T-helper 1 cell treated with Interleukin-12 subunit alpha and Interleukin-12 subunit beta and Interleukin-4 antibody, amounts not matched to agents 30 ng/mL and 1 ng/mL, for 36 hours (primary cell): Measurements from ENCODE around the gene FRMD4A. TPM values are rescaled to one million over a fixed set of nuclear protein-coding genes. Genes with fewer than 3 reads are reported as not detected.

Source experiments
- intact Hi-C: fragments of 100-400 bp; cut with micrococcal nuclease; formaldehyde crosslinking; loops from one replicate; pipeline ENCODE4 v1.15.1; 2024
- total RNA-seq: library from RNA; stranded (reverse); gene quantifications from 2 replicates; pipeline ENCODE4 v1.2.3, GENCODE V29; 2022

FRMD4A gene
- total RNA-seq, result 0.02 TPM in 1 of 2 replicates, not detected in the other

DNA sequence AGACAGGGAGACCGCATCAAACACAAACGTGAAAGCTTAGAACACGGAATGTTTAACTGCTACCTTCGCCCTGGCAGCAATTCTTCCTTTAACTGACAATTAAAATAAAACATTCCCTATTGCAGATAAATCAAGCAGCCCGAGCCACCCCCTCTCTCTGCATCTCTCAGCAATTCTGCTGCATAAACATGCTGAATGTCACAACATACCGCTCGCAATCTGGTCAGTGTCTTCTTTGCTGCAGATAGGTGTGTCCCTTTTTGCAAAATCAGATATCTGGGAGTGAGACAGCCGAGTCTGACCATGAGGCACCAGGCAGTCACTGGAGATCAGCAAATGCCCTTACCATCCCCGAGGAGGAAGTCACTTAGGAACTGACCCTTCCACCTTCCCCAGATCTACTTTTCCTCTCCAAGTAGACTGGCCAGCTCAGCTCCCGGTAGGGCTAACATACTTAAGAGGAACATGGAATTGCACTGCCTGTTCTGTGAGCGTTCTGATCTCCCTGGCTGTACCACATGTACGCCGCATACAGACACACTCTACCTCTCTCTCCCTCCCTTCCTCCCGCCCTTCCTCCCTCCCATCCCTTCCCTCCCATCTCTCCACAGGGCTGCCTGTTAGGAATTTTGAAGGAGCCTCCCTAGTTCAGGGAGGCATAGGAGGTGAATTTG is at the start of gene FRMD4A:
FRMD4A (minus strand) TSS at position 537 of the 674 bp plus-strand sequence.
- intact Hi-C loops, result no loop called here

DNA sequence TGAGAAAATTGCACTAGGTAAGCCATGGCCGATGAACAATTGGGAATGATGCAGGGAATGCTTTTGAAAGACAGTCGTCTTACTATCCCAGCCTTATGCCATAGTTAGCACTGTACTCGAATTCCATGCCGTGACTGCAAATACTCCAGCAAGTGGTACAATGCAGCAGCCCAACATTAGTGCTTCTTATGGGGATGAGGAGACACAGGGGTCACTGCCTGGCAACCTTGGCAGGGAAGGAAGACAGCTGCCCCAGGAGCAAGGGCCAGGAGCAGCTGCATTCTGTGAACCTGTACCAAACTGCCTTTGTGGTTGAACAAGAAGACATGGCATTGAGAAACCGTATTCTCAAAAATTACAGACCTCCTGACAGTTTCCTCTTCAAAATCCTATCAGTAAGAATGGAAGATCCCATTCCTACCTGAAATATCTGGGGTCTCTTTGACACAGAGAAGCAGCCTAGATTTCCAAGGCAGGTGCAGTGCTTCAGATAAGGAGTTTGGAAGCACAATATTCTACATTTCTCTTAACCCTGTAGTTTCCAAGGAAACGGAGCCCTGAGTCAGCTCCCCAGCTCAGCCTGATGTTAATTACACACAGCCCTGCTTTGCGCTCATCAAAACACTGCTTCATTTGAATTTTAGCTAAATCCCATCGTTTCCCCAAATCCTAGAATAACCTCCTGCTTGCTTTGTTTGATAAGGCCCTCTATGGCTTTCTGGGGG is 49.0 kb upstream of the FRMD4A start:
- intact Hi-C loops, result no loop called here

DNA sequence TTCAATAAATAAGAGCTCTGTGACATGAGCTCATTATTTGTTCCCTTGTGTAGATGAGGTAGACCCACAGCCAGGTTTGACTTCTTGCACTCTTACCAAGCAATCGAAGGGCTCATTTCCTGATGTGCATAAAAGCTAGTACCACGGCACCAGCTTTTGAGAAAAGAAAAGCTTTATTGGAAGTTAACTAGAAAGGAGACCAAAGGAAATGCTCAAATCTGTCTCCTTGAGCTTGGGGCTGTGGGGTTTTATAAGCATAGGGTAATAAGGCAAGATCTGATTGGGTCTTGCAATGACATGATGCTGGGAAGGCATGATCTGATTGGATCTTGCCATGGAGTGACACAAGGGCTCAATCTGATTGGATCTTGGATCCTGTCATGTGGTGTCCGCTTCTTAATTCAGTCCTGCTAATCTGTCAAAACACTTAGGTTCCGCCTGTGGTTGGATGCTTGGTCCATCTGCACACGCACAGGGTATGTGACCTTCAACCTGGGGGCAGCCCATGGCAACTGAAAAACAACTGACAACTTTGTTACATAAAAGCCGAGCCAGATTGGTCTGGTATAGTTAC is 47.8 kb upstream of the FRMD4A start:
- intact Hi-C loops, result no loop called here

DNA sequence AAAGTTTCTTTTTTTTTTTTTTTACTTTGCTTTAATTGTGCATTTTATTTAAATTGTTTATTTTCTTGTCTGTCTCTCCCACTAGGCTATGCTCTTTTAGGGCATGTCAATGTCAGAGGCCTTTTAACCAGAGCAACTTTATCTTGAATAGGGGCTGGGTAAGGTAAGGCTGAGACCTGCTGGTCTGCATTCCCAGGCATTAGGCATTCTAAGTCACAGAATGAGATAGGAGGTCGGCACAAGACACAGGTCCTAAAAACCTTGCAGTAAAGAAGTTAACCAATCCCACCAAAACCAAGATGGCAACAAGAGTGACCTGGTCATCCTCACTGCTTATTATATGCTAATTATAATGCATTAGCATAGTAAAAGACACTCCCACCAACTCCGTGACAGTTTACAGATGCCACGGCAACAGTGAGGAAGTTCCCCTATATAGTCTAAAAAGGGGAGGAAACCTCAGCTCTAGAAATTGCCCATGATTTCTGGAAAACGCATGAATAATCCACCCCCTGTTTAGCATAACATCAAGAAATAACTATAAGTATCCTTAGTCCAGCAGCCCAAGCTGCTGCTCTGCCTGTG is 47.0 kb upstream of the FRMD4A start:
- intact Hi-C loops, result no loop called here

- intact Hi-C loops, result no loop called here
These were observed 44.2 kb upstream of the FRMD4A start for GRCh38 chr10:14374745-14375445.

DNA sequence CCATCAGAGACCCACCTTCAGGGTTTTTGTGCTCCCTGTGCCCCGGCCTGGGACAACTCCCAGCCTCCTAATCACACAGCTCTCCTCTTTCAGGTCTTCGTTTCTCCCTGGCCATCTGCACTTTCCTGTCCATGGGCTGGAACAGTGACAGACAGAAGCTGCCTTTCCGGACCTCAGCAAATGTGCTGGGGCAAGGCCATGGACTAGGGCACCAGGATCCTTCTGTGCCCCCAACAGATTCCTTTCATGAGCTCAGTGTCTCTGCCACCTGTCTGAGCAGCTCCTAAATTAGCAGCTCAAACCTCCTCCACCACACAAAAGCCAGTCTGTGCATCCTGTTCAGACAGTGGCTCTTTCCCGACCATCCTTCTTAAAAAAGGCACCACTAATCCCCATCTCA is 41.9 kb upstream of the FRMD4A start:
- intact Hi-C loops, result no loop called here

GRCh38 chr10:14371581-14371980 is 40.9 kb upstream of the FRMD4A start:
- intact Hi-C loops, result no loop called here

- intact Hi-C loops, result no loop called here
These were observed 40.2 kb upstream of the FRMD4A start for GRCh38 chr10:14370894-14371293.

- intact Hi-C loops, result no loop called here
These were observed 39.2 kb upstream of the FRMD4A start for GRCh38 chr10:14369906-14370305.

GRCh38 chr10:14366760-14367159 is 36.0 kb upstream of the FRMD4A start:
- intact Hi-C loops, result no loop called here

- intact Hi-C loops, result no loop called here
These were observed 34.5 kb upstream of the FRMD4A start for GRCh38 chr10:14365266-14365665.

GRCh38 chr10:14362104-14362503 is 31.4 kb upstream of the FRMD4A start:
- intact Hi-C loops, result no loop called here

DNA sequence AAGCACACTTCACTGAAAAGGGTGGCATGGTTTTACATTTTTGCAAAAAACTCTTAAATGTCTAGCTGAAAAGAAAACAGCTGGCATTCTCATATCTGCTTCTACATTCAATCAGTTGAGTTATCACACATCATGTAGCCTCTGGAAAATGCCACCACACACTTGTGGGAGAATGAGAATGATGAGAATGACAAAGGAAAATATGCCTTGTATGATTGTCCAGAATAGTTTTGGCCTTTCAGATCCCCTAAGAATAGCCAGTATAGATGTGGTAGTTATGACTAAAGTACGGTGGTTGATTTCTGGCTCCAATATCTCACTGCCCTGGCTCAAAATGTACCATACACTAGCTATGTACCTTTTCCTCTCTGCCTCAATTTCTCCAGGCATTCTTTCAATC is 30.2 kb upstream of the FRMD4A start:
- intact Hi-C loops, result no loop called here

DNA sequence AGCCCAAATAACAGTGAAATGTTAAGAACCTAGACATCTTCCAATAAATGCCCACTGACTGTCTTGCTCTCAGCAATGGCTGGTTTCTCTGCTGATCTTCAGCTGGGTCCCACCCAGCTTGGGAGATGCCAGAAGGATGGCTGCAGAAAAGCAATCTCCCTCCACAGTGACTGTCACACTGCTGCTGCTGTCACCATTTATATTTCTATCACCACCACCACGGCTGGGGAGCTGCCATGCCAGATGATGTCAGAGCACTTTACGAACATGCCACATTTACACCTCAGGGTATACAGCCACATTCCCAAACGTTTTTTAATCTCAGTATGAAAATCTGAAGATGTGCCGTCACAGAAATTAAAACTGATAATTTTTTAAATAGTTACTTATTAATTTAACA is 29.8 kb upstream of the FRMD4A start:
- intact Hi-C loops, result no loop called here

- intact Hi-C loops, result no loop called here
These were observed 28.3 kb upstream of the FRMD4A start for GRCh38 chr10:14358886-14359573.

- intact Hi-C loops, result no loop called here
These were observed 26.2 kb upstream of the FRMD4A start for GRCh38 chr10:14356921-14357320.

DNA sequence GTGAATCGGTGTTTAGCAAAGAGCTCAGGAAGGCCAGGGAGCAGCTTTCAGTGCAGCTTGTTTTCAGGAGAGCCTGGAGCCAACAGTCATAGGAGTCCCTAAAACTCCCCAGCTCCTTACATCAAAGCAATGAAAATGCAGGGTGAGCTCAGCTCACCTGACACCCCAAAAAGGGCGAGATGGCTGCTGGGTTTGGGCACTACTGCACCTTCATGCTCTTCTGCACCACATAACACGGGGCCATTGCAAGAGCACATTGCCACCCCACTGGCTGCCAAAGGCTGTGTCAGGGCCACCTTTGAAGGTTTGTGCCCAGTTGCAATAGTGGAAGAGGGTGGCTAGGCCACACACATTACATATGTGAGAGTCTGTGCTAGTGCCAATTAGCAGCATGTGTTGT is 25.0 kb upstream of the FRMD4A start:
- intact Hi-C loops, result no loop called here

DNA sequence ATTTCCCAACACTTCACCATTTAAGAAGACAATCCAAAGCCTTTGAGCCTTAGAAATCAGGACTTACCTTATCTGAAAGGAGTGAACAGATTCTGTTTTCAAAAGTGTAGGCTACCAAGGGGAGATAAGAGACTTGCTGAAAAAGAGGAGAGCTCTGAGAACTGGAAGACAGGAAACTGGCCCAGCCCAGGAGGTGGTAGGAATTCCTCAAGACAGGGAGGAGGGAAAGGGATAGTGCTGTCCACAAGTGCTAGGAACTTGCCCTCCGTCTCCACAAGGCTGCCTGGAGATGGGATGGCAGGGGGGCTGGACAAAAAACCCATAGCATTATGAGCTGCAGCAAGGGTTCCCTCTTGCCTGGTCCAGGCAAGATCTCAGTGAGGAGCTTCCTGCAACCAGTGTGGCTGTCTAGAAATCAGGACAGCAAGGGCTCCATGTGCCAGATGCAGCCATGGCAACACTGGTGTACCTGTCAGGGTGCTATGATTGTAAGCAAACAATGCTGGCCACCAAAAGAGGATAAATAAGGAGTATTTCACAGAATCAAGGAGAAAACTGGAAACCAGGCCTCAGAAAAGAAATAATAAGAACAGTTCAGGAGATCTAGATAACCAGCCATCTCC is 22.7 kb upstream of the FRMD4A start:
- intact Hi-C loops, result no loop called here

GRCh38 chr10:14350006-14350405 is 19.3 kb upstream of the FRMD4A start:
- intact Hi-C loops, result no loop called here

DNA sequence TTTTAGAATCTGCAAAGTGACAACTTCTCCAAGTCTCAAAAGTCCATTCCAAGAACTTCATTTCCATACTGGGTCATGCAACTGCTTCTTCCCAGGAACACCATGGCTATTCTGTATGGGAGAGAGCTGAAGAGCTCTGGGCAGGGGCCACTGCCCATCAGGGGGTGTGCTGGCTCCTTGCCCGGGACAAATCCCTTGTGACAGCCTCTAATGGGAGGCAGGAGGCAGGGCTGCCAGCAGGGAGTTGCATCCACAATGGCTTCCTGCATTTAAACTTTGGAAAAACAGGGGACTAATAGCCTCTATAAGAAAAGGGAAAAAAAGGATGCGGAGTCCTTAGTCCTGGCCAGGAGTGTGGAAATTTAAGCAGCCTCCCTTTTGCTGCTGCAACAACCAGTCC is 18.4 kb upstream of the FRMD4A start:
- intact Hi-C loops, result no loop called here

- intact Hi-C loops, result no loop called here
These were observed 14.5 kb upstream of the FRMD4A start for GRCh38 chr10:14345262-14345661.
